ENCODE measurements around the gene EML1. TPM values are rescaled to one million over a fixed set of nuclear protein-coding genes. Genes with fewer than 3 reads are reported as not detected.

EML1 gene
- polyA plus RNA-seq, 1 experiment, result 14.2 TPM

DNA sequence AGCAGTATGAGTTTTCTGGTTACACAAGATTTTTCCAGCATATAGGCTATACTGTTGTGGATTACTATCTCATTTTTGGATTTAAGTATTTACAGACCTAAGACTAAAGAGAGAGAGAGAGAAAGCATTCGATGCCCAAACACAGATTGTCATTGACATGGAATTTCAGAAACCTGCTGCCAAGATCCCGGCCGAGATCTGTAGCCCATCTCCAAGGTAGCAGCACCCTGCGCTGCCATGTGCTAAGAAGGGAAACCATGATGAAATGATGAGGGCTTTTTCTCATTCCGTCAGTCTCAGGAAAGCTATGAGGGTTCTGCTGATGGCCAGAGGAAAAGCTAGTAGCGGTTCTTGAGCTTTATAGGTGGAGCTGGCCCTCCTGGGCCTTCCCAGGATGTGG lies 136.4 kb downstream of the EML1 start:
- no peak for TF ChIP-seq CTCF (IDR thresholded peaks at IDR 0.05; ENCODE audit: insufficient read depth, low read depth, low read length)
- ChIA-PET CTCF (interaction anchor here (5.9 kb wide), 1 partner anchor 17 kb away, joined by 40 read pairs; no protein-coding TSS in a partner anchor), POLR2A (no interaction called here)

DNA sequence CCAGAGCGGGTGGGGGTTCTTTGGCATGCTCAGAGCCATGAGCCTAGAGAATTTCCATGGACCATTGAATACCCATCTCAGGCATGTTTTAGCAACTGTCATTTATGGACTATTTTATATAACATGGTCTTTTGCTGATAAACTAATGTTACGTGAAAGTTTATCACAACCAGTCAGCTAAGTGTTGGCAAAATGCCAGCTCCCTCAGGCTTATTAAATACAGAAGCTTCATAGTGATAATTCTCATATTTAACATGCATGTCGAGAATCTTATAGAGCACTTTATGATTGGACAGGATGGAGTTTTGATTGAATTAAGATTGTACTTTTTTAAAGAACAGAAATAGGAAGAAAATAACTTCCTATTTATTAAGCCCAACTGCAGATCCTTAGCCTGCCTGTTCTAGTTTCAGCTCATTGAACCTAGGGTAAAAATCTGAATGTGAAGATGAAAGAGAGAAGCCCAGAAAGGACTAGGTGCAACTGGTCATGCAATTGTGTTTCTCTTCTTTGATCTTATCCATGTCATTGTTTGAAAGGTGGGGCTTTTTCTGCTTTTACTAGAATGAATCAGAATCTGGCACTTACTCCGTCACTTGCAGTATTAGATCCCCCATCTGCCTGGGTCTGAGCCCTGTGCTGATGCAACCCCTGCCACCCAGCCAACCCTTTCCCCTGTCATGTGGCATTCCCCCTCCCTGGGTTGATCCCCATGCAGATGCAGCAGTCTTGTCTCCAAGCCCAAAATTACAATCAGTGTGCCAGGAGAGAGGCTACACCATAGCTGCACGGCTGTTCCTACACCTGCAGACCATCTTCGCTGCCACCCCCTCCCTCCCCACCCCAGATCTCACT lies 137.4 kb downstream of the EML1 start:
- no peak for DNase-seq (ENCODE audit: low read depth)
- ChIA-PET POLR2A (no interaction called here), CTCF (interaction anchor here (5.9 kb wide), 1 partner anchor 16 kb away, joined by 40 read pairs; no protein-coding TSS in a partner anchor)
- Histone ChIP-seq H3K27me3 (ENCODE audit: control insufficient read depth, insufficient read depth, low read length) (no peaks in the 10 kb centered on the region), H3K36me3 (ENCODE audit: control insufficient read depth, insufficient read depth, low read length) (no peaks in the 10 kb centered on the region; the same call in 1 of the 2 replicates), H3K4me3 (ENCODE audit: low read depth, low read length) (no peak overlapping the region)
- no peak for TF ChIP-seq CTCF (IDR thresholded peaks at IDR 0.05; ENCODE audit: insufficient read depth, low read depth, low read length)

More for the DNA sequence above, 136.4 kb downstream of the EML1 start:
- no peak for DNase-seq (ENCODE audit: low read depth)
- H3K27me3 ChIP-seq (ENCODE audit: control insufficient read depth, insufficient read depth, low read length), result no peaks in the 10 kb centered on the region
- no peaks in the 10 kb centered on the region; the same call in 1 of the 2 replicates for H3K36me3 ChIP-seq (ENCODE audit: control insufficient read depth, insufficient read depth, low read length)
- H3K4me3 ChIP-seq (ENCODE audit: low read depth, low read length), result no peak overlapping the region

DNA sequence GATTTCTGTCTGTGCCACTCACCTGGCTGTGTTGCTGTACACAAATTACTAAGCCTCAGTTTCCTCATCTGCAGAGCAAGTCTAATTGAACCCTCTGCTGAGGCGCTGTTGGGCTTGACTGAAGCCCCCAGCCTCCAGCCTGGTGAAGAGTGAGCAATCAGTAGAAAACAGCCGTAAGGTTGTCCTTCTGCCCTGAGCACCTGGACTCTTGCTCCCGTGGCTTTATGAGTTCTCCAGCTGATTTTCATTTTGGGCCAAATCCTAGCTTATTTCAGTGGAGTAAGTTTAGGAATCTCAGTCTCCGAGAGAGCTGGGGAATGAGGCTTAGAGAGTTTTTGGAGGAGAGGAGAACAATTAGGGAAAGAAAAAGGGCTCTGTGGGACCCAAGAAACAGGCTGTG lies 138.1 kb downstream of the EML1 start:
- ChIA-PET CTCF (interaction anchor here (5.9 kb wide), 1 partner anchor 16 kb away, joined by 40 read pairs; no protein-coding TSS in a partner anchor), POLR2A (no interaction called here)
- Histone ChIP-seq H3K27me3 (ENCODE audit: control insufficient read depth, insufficient read depth, low read length) (no peaks in the 10 kb centered on the region), H3K4me3 (ENCODE audit: low read depth, low read length) (no peak overlapping the region), H3K36me3 (ENCODE audit: control insufficient read depth, insufficient read depth, low read length) (peaks cover 1% of the 10 kb centered on the region)
- DNase-seq (ENCODE audit: low read depth), result no peak
- TF ChIP-seq CTCF (IDR thresholded peaks at IDR 0.05; ENCODE audit: insufficient read depth, low read depth, low read length), result no peak

GRCh38 chr14:99936056-99936455 lies 142.8 kb downstream of the EML1 start:
- Histone ChIP-seq H3K4me3 (ENCODE audit: low read depth, low read length) (no peak overlapping the region), H3K36me3 (ENCODE audit: control insufficient read depth, insufficient read depth, low read length) (peaks cover 6% of the 10 kb centered on the region), H3K27me3 (ENCODE audit: control insufficient read depth, insufficient read depth, low read length) (no peaks in the 10 kb centered on the region)
- CTCF ChIA-PET, result interaction anchor here (1.0 kb wide), 1 partner anchor 11 kb away, joined by 4 read pairs; no protein-coding TSS in a partner anchor
- no peak for DNase-seq (ENCODE audit: low read depth)
- POLR2A ChIA-PET, result interaction anchor here (0.6 kb wide), 1 partner anchor 437 kb away, joined by 3 read pairs; no protein-coding TSS in a partner anchor
- no peak for TF ChIP-seq CTCF (IDR thresholded peaks at IDR 0.05; ENCODE audit: insufficient read depth, low read depth, low read length)

DNA sequence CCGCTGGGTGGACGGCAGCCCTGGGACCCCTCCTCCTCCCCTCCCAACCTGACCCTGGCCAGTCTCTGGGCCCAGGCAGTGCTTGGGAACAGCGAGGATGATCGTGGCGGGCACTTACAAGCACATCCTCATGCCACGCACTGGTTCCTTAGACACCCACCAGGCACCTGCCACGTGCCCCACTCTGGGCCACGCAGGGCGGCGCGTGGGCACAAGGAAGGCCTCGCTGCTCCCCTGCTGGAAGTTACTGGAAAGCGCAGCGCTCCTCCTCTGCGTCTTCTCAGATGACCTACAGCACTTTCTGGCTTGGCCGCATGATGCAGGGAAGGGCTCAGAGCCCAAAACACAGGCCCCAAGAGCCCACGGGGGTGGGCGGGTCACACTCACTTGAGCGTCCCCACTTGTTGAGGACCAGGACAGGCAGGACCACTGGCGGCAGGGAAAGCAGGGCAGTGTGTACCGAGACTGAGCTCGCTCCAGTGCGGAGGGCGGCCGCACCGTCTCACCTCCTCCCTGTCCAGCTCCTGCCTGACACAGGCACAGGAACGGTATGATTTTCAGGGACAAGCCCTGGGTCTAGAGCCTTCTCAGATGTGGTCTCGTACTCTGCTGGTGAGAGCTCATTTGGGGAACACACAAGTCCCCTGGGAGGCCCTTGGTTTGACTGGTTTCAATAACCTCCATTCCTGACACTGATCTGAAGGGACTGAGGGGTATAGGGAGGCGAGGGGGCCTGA lies 143.7 kb downstream of the EML1 start:
- no peak for TF ChIP-seq CTCF (IDR thresholded peaks at IDR 0.05; ENCODE audit: insufficient read depth, low read depth, low read length)
- DNase-seq (ENCODE audit: low read depth), result no peak
- POLR2A ChIA-PET, result no interaction called here
- H3K4me3 ChIP-seq (ENCODE audit: low read depth, low read length), result no peak overlapping the region
- H3K27me3 ChIP-seq (ENCODE audit: control insufficient read depth, insufficient read depth, low read length), result no peaks in the 10 kb centered on the region
- CTCF ChIA-PET, result interaction anchor here (0.7 to 0.9 kb wide), 3 partner anchors 9 to 219 kb away, joined by 3 read pairs; no protein-coding TSS in a partner anchor
- H3K36me3 ChIP-seq (ENCODE audit: control insufficient read depth, insufficient read depth, low read length), result peaks cover 6% of the 10 kb centered on the region
